ENCODE measurements around the gene GGCX. TPM values are rescaled to one million over a fixed set of nuclear protein-coding genes. Genes with fewer than 3 reads are reported as not detected.

Gene GGCX
- total and polyA plus RNA-seq, 9 of the 15 experiments (the other 6 are each of a cell fraction or from before 2014, with no cell fraction given) = 14.4 to 47.1 (median 28.1) TPM

GRCh38 chr2:85539361-85540132 lies 21.7 kb downstream of the GGCX start:
- POLR2A ChIA-PET = interaction anchor here (0.5 to 24.3 kb wide), 53 partner anchors 8 to 633 kb away, joined by 3 to 1576 read pairs (median 5); partner anchors contain the start of genes C2orf68, CAPG, ELMOD3 and GGCX
- 1% methylated on average over 48 of the region's 67 CpGs for WGBS (ENCODE audit: insufficient coverage, low coverage, missing lambda C conversion rate)
- Histone ChIP-seq H3K27ac (ENCODE audit: extremely low read depth, low read depth, low read length) (peak overlapping the region; percentile 100), H3K79me2 (ENCODE audit: control insufficient read depth, insufficient read depth, low read length) (peaks cover 69% of the 10 kb centered on the region), H3K9ac (ENCODE audit: insufficient read depth in 1 of 2, low read depth in 2 of 2, low read length in 2 of 2) (peak overlapping the region; percentile 100), H2AFZ (ENCODE audit: low read depth, low read length) (0 out of 2 replicates have a peak overlapping the region, but pooled peaks have one; percentile 54), H3K4me1 (replicated peaks in 1 of 2; ENCODE audit: control insufficient read depth in 2 of 2, insufficient read depth in 2 of 2, low read length in 2 of 2) (peaks cover 9 to 24% of the 10 kb centered on the region in 2 experiments), H4K20me1 (replicated peaks; ENCODE audit: control insufficient read depth, insufficient read depth, low read length) (peaks cover 36% of the 10 kb centered on the region), H3K9me1 (ENCODE audit: control insufficient read depth, insufficient read depth, low read length) (peaks cover 3% of the 10 kb centered on the region), H3K27me3 (ENCODE audit: control insufficient read depth in 2 of 2, insufficient read depth in 2 of 2, low read length in 2 of 2) (no peaks in the 10 kb centered on the region), H3K36me3 (ENCODE audit: control insufficient read depth, insufficient read depth, low read length) (peaks cover 51% of the 10 kb centered on the region), H3K9me3 (replicated peaks; ENCODE audit: control insufficient read depth, insufficient read depth, low read depth, low read length) (no peaks in the 10 kb centered on the region), H3K4me3 (peak overlapping the region; percentile 68), H3K4me2 (ENCODE audit: insufficient read depth, low read length) (peak overlapping the region; percentile 98)
- DNase-seq (ENCODE audit: extremely low read depth in 1 of 4, low spot score in 3 of 4) (peak; percentile 72 to 90 (median 84)), ATAC-seq (peak; percentile 53), FAIRE-seq (no peak)
- CTCF ChIA-PET (ENCODE audit: low intra/inter-chr PET ratio) = interaction anchor here (0.6 to 1.8 kb wide), 3 partner anchors 119 to 240 kb away, joined by 3 to 7 read pairs (median 5); no protein-coding TSS in a partner anchor
- no TSS peak for BruUV-seq (replicated peaks)
- intact Hi-C loops (cut with micrococcal nuclease) (loop anchor here (1.0 to 5.0 kb wide), 3 partner anchors 39 to 102 kb away; no protein-coding TSS in a partner anchor), in situ Hi-C loops (cut with MboI) (no loop called here)
- TF ChIP-seq SP1 (CRISPR knock-in tag; IDR thresholded peaks at IDR 0.05) = peak; percentile 61
- TF ChIP-seq PBX2 (CRISPR knock-in tag; IDR thresholded peaks at IDR 0.05; ENCODE audit: low read depth) = no peak
- TF ChIP-seq PBX2 (tag; conservative IDR thresholded peaks at IDR 0.05; ENCODE audit: low read depth) = no peak
- TF ChIP-seq CEBPG (CRISPR knock-in tag; IDR thresholded peaks at IDR 0.05) = 0 out of 2 replicates have a peak, but pooled peaks have one; percentile 4
- no peak for TF ChIP-seq CEBPG (tag; conservative IDR thresholded peaks at IDR 0.05 in 1 of 2, IDR thresholded peaks at IDR 0.05 in 1 of 2)
- peak; percentile 67; the same call in 1 of the 2 replicates for TF ChIP-seq XRCC5 (IDR thresholded peaks at IDR 0.05; ENCODE audit: low read depth, low read length)
- TF ChIP-seq PCBP1 (IDR thresholded peaks at IDR 0.05; ENCODE audit: low read depth, low read length, poor library complexity, severe bottlenecking) = peak; percentile 99
- TF ChIP-seq SRF (CRISPR knock-in tag; IDR thresholded peaks at IDR 0.05) = peak in 1 of 2 experiments; percentile 53; a peak in 1 of 4 replicates
- peak; percentile 73; the same call in 1 of the 2 replicates for TF ChIP-seq ZNF717 (CRISPR knock-in tag; IDR thresholded peaks at IDR 0.05)
- TF ChIP-seq GABPB2 (CRISPR knock-in tag; conservative IDR thresholded peaks at IDR 0.05) = no peak
- TF ChIP-seq HCFC1 (IDR thresholded peaks at IDR 0.05; ENCODE audit: low read depth, low read length) = peak; percentile 2; the same call in 1 of the 2 replicates
- TF ChIP-seq RBM14 (IDR thresholded peaks at IDR 0.05; ENCODE audit: borderline replicate concordance, insufficient read depth, low read depth, low read length) = peak; percentile 98; the same call in 1 of the 2 replicates
- TF ChIP-seq XRCC3 (IDR thresholded peaks at IDR 0.05) = no peak
- TF ChIP-seq LCOR (CRISPR knock-in tag; IDR thresholded peaks at IDR 0.05) = 0 out of 2 replicates have a peak, but pooled peaks have one; percentile 6
- TF ChIP-seq CBFB (CRISPR knock-in tag; IDR thresholded peaks at IDR 0.05) = peak; percentile 72; the same call in 1 of the 2 replicates
- TF ChIP-seq ZBTB17 (CRISPR knock-in tag; IDR thresholded peaks at IDR 0.05) = peak; percentile 32; the same call in 1 of the 2 replicates
- TF ChIP-seq HNRNPL (IDR thresholded peaks at IDR 0.05; ENCODE audit: low read depth, low read length) = peak; percentile 85
- TF ChIP-seq KDM4B (IDR thresholded peaks at IDR 0.05; ENCODE audit: borderline replicate concordance in 2 of 2, low read depth in 1 of 2) = 0 out of 4 replicates have a peak, but pooled peaks of 1 of the 2 experiments have one; percentile 66
- TF ChIP-seq PURB (CRISPR knock-in tag; IDR thresholded peaks at IDR 0.05; ENCODE audit: low read depth) = no peak

All from K562 (cell line).